Tongue (tissue), 2 donors: ENCODE data around the gene U2AF1L4. TPM values are rescaled to one million over a fixed set of nuclear protein-coding genes. Genes with fewer than 3 reads are reported as not detected.
"Not testable (repeated sequence)": the region's sequence is repeated elsewhere in the genome, so short reads cannot be mapped to it uniquely, and the experiment has no call there.

Source experiments
- DNase-seq: peaks from one replicate; pipeline ENCODE4 v3.0.0-alpha.2; 2015
- total RNA-seq: library from RNA; depleted of rRNA; stranded (reverse); fragments of >200 nt; gene quantifications from one replicate; pipeline ENCODE4 v1.2.3, GENCODE V29; 2014

U2AF1L4 gene
- total RNA-seq, 1 donor from 2014 or later: 11.3 TPM

DNA sequence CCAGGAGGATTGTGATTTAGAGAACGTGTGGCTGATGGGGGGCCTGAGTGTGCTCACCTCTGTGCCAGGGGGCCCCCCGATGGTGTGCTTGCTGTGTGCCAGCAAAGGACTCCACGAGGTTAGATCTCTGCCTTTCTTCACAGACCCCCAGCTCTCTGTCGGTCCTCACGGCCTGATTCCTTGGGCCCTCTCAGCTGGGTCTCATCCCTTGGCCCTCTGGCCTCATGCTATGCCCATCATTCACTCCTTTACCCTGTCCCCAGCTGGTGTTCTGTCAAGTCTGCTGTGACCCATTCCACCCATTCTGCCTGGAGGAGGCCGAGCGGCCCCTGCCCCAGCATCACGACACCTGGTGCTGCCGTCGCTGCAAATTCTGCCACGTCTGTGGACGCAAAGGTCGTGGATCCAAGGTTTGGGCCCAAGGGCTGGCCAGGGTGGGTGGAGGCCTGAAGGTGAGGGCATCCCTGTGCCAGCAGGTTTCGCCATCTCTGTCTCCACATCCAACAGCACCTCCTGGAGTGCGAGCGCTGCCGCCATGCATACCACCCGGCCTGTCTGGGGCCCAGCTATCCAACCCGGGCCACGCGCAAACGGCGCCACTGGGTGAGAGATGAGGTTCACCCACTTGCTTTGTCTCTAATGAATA lies 19.9 kb downstream of the U2AF1L4 start:
- DNase-seq: no peak

DNA sequence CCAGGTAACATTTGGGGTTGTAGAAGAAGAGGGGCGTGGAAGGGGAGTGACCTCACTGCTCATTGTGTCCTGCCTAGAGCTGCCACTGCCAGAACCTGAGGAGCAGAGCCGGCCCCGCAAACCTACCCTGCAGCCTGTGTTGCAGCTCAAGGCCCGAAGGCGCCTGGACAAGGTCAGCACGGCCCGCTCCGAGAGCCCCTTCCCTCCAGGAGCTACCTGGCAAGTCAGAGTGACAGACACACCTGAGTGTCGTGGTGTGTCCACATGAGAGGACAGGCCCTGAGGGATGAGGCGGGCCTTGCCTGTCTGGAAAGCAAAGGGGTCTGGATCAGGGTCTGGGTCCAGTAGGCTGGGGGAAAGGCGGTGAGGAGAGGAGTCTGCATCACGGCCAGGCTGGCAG lies 20.7 kb downstream of the U2AF1L4 start:
- no peak for DNase-seq

DNA sequence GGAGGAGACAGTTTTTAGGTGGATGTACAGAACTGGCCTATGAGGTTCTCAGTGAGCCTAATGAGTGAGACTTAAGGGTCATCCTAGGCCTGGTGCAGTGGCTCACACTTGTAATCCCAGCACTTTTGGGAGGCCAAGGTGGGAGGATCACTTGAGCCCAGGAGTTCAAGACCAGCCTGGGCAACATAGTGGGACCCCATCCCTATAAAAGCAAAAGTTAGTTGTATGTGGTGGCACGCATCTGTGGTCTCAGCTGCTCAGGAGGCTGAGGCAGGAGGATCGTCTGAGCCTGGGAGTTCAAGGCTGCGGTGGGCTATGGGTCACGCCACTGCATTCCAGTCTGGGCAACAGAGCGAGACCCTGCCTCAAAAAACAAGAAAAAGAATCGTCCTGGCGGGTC lies 21.1 kb downstream of the U2AF1L4 start:
- not testable (repeated sequence) for DNase-seq

DNA sequence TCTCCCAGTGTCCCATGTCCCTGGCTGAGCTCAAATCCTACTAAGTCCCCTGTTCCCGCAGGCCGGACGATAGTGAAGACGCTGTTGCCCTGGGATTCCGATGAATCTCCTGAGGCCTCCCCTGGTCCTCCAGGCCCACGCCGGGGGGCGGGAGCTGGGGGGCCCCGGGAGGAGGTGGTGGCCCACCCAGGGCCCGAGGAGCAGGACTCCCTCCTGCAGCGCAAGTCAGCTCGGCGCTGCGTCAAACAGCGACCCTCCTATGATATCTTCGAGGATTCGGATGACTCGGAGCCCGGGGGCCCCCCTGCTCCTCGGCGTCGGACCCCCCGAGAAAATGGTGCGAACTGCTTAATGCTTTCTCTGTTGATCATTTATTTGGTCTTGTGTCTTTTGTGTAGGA lies 21.5 kb downstream of the U2AF1L4 start:
- no peak for DNase-seq

DNA sequence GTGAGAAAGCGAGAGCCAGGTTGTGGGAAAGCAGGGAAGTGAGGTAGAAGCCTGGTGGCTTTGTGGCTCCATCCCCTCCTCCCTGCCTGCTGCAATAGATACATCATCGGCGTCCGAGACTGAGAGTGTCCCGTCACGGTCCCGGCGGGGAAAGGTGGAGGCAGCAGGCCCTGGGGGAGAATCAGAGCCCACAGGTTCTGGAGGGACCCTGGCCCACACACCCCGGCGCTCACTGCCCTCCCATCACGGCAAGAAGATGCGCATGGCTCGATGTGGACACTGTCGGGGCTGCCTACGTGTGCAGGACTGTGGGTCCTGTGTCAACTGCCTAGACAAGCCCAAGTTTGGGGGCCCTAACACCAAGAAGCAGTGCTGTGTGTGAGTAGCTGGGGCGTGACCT lies 22.3 kb downstream of the U2AF1L4 start:
- no peak for DNase-seq

DNA sequence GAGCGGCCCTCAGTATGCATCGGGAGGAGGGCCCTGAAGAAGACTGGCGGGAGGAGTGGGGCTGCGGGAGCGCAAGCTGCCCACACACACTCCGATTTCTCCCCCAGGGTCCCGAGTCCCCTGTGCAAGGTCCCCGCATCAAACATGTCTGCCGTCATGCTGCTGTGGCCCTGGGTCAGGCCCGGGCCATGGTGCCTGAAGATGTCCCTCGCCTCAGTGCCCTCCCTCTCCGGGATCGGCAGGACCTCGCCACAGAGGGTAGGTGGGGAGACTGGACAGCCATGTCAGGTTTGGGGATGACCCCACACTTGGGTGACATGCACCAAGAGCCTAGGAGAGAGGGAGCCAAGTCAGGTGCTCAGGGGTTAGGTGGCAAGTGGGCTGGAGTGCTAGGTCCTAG lies 22.8 kb downstream of the U2AF1L4 start:
- no peak for DNase-seq

DNA sequence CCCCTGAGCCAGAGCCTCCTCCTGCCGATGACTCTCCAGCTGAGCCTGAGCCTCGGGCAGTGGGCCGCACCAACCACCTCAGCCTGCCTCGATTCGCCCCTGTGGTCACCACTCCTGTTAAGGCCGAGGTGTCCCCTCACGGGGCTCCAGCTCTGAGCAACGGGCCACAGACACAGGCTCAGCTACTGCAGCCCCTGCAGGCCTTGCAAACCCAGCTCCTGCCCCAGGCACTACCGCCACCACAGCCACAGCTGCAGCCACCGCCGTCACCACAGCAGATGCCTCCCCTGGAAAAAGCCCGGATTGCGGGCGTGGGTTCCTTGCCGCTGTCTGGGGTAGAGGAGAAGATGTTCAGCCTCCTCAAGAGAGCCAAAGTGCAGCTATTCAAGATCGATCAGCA lies 23.8 kb downstream of the U2AF1L4 start:
- no peak for DNase-seq

DNA sequence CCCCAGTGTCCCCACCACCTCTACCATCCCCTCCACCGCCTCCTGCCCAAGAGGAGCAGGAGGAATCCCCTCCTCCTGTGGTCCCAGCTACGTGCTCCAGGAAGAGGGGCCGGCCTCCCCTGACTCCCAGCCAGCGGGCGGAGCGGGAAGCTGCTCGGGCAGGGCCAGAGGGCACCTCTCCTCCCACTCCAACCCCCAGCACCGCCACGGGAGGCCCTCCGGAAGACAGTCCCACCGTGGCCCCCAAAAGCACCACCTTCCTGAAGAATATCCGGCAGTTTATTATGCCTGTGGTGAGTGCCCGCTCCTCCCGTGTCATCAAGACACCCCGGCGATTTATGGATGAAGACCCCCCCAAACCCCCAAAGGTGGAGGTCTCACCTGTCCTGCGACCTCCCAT lies 24.6 kb downstream of the U2AF1L4 start:
- DNase-seq: no peak

DNA sequence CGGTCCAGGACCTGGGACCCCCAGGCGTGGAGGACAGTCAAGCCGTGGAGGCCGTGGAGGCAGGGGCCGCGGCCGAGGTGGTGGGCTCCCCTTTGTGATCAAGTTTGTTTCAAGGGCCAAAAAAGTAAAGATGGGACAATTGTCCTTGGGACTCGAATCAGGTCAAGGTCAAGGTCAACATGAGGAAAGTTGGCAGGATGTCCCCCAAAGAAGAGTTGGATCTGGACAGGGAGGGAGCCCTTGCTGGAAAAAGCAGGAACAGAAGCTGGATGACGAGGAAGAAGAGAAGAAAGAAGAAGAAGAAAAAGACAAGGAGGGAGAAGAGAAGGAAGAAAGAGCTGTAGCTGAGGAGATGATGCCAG lies 25.1 kb downstream of the U2AF1L4 start:
- DNase-seq: no peak

DNA sequence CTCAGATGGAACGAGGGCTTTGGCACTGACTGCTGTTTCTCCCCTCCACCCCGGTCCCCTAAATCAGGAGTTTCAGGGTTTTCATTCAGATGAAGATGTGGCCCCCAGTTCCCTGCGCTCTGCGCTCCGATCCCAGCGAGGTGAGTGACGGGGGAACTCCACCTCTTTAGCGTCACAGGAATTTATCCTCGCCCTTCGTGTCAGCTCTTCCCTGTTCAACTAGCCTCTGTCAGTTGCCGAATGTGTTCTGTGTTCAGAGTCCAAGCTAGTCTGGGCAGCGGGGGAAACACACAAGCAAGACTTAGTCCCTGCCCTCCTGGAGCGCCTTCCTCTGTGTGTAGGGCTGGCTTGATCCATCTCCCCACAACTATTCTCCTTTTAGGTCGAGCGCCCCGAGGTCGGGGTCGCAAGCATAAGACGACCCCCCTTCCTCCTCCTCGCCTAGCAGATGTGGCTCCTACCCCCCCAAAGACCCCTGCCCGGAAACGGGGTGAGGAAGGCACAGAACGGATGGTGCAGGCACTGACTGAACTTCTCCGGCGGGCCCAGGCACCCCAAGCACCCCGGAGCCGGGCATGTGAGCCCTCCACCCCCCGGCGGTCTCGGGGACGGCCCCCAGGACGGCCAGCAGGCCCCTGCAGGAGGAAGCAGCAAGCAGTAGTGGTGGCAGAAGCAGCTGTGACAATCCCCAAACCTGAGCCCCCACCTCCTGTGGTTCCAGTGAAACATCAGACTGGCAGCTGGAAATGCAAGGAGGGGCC lies 25.6 kb downstream of the U2AF1L4 start:
- no peak for DNase-seq

DNA sequence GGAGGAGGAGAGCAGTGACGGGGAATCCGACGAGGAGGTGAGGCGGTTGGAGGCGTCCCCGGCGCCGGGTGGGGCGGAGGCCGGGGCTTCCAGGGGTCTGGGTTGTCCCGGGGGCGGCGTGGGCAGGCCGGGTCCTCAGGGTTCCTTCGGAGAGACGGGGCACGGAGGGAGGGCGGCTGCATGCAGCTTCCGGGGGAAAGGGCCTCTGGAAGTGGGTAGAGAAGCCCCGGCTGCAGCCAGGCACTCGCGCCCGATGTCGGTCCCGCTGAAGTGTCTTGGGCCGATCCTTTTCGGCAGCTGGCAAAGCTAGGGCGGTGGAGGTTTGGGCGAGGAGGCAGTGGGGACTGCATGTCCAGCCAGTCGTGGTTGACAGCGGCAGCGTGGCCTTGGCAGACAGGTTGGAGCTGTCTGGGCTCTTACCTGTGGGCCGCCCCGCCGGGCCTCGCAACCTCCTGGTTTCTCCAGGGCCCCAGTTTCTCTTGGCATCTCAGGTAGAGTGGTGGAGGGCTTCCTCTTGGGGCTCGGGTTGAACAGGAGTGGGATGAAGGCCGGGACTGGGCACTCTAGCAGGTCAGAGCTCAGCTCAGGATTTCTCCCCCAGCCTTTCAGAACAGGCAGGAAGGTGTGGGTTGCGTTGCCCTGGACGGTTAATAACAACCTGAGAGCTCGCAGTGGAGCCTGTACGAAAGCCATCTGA lies 26.7 kb downstream of the U2AF1L4 start:
- peak; percentile 38 for DNase-seq

DNA sequence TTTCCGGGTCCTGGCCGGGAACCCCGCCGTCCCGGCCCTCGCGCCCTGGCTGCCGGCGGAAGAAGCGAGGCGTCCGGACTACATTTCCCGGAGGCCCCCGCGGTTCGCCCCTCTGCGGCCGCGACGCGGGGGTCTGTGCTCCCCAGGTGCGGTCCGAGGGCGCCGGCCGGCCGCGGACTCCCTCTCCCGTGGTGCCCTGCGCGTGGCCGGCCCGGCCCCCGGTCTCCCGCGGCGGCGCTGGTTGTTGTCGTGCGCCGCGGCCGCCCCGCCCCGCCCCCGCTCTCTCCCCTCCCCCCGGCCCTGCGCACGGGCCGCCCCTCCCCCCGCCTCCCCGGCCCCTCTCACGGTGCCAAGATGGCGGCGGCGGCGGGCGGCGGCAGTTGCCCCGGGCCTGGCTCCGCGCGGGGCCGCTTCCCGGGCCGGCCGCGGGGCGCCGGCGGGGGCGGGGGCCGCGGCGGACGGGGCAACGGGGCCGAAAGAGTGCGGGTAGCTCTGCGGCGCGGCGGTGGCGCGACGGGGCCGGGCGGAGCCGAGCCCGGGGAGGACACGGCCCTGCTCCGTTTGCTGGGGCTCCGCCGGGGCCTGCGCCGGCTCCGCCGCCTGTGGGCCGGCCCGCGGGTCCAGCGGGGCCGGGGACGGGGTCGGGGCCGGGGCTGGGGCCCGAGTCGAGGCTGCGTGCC lies 27.4 kb downstream of the U2AF1L4 start, which contains the start of gene KMT2B:
KMT2B (plus strand) TSS at position 339 of the 680 bp plus-strand sequence; CDS start at position 355, 16 bp downstream.
- peak; percentile 98 for DNase-seq

DNA sequence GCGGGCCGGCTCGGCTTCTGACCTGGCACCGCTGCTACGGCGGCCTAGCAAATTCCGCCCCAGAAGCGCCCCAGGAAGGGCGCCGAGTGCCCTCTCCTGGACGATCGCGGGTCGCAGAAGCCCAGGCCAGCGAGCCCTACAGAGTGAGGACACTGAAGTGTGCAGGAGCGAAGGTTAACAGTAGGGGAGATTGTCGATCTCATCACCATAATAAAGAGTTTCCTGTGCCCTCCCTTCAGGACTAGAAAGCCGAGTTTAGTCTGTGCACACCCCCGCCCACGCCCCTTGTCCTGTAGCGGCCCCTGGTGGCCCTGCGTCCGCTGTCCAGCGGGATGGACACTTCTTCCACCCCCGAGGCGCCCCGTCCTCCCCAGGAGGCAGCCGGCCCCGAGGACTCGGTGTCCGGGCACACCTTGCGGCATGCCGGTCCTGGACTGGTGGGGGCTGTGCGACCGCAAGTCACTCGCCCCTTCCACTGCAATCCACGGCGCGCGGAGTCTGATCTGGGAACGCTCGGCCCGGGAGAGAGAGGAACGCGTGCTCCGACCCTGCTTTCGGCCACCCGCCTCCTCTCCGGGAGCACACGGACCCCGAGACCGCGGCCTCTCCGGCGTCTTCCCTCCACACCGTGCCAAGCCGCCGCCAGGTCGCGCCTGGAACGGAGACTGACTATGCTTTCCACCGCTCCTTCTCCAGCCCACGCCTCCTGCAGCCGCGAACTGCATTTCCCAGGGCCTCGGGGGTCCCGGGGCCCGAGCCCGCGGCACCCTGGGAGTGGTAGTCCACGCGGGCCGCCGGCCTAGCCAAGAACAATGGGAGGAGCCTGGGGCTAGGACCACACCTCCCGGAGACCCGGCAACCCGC lies 28.2 kb downstream of the U2AF1L4 start:
- peak; percentile 91 for DNase-seq

DNA sequence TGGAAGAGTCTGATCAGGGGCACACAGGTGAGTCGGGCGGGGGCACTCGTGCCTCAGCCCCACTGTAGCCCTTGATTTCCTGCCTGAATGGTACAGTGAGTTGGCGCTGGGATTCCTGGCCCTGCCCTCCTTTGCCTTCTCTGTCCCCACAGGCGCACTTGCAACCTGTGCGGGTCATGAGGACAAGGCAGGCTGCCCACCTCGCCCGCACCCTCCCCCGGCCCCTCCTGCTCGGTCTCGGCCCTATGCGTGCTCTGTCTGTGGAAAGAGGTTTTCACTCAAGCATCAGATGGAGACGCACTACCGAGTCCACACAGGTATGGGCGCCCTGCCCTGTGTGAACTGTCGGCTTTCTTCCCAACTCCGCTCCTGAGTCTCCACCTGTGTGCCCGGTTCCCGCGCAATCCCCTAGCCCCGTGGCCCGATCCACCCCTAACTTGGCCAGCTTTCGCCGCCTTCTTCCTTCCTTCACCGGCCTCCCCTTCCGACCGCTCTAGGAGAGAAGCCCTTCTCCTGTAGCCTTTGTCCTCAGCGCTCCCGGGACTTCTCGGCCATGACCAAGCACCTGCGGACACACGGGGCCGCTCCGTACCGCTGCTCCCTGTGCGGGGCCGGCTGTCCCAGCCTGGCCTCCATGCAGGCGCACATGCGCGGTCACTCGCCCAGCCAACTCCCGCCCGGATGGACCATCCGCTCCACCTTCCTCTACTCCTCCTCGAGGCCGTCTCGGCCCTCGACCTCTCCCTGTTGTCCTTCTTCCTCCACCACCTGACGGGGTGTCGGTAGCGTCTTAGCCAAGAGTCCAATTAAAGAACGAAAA lies 29.0 kb downstream of the U2AF1L4 start:
- DNase-seq: peak; percentile 63

DNA sequence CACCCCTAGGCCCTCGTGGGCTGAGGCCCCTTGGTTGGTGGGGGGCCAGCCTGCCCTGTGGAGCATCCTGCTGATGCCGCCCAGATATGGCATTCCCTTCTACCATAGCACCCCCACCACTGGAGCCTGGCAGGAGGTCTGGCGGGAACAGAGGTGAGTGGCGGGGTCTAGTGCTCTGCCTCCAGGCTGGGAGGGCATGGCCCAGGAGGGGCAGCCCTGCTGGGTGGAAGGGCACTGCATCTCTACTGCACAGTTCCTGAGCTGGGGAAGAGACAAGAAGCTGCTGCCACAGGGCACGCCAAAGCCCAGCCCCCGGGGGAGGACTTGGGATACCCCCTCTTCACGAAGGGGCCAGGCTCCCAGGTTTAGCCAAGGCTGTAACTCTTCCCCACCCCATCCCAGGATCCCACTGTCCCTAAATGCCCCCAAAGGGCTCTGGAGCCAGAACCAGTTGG lies 29.8 kb downstream of the U2AF1L4 start:
- no peak for DNase-seq

DNA sequence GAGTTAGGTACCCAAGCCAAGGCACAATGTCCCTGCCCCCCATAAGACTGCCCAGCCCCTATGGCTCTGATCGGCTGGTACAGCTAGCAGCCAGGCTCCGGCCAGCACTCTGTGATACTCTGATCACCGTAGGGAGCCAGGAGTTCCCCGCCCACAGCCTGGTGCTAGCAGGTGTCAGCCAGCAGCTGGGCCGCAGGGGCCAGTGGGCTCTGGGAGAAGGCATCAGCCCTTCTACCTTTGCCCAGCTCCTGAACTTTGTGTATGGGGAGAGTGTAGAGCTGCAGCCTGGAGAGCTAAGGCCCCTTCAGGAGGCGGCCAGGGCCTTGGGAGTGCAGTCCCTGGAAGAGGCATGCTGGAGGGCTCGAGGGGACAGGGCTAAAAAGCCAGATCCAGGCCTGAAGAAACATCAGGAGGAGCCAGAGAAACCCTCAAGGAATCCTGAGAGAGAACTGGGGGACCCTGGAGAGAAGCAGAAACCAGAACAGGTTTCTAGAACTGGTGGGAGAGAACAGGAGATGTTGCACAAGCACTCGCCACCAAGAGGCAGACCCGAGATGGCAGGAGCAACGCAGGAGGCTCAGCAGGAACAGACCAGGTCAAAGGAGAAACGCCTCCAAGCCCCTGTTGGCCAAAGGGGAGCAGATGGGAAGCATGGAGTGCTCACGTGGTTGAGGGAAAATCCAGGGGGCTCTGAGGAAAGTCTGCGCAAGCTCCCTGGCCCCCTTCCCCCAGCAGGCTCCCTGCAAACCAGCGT lies 30.4 kb downstream of the U2AF1L4 start:
- DNase-seq: no peak

DNA sequence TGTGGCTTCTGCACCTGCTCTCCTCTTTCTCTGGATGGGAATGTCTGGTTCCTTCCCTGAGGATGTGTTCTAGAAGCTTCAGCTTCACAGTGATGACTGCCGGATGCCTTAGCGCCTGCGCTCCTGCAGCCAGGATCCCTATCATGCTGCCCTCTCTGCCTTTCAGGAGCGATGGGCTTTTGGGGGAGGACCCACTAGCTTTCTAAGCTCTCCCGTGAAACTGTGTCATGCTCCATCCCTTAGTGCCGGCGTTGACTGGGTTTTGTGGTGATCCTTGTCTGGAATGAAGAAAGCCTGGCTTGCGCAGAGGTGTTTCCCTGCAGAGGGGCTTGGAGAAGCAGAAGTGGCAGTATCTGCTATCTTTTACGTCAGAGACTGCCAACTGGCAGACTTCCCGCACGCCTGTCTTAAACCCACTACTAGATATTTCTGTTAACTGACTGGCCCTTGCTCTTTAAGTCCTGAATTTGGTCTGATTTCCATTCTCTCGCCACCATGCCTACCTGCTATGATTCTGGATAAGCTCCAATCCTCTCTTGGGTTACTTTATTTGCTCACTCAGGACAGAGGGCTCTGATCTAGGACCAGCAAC lies 31.2 kb downstream of the U2AF1L4 start:
- DNase-seq: no peak

DNA sequence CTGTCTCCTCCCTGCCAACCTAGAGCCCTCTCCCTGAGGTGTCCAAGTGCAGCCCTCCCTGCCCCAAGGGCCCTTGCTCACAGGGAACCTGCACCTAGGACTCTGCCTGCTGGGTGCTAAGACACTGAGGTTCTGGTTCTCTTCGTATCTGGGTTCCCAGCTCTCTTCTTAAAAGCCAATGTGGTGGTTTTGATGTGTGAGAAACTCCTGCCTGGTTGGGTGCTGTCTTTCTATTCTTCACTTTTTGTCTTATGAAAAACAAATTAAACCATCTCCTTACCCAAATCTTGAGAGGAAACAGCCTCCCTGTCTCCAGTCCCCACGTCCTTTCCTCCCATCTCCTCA lies 31.7 kb downstream of the U2AF1L4 start:
- no peak for DNase-seq
